IPS-18c (cell line): ENCODE data around the gene CXorf65.

Source experiments
- H3K4me3 ChIP-seq: 2 replicates; pipeline ENCODE4 v1.7.0; 2013; ENCODE audit warnings: low read depth, mild to moderate bottlenecking, low read length, moderate library complexity; ENCODE audit not compliant: insufficient read depth
- H3K9me3 ChIP-seq: one replicate; pipeline ENCODE4 v1.6.1; 2013; ENCODE audit warnings: mild to moderate bottlenecking, low read length, moderate library complexity; ENCODE audit not compliant: control insufficient read depth, insufficient read depth

The CXorf65 gene

GRCh38 chrX:71085900-71086299 lies 20.6 kb downstream of the CXorf65 start:
- Histone ChIP-seq H3K4me3 (no peak overlapping the region), H3K9me3 (no peaks in the 10 kb centered on the region)

DNA sequence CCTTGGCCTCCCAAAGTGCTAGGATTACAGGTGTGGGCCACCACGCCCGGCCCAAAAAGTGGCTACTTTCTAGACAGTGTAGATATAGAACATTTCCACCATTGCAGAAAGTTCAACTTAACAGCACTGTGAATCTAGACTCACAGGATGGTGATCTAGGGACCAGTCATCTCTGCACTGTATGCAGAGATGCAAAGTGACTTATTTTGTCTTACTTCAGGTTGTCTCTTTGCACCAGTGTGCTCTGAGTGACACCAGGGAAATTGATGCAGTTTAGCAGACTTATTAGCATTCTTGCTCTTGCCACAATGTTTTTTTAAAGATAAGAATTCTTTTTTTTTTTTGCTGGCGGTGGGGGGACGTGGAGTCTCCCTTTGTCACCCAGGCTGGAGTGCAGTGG lies 23.7 kb downstream of the CXorf65 start:
- H3K4me3 ChIP-seq = no peak overlapping the region
- no peaks in the 10 kb centered on the region for H3K9me3 ChIP-seq

DNA sequence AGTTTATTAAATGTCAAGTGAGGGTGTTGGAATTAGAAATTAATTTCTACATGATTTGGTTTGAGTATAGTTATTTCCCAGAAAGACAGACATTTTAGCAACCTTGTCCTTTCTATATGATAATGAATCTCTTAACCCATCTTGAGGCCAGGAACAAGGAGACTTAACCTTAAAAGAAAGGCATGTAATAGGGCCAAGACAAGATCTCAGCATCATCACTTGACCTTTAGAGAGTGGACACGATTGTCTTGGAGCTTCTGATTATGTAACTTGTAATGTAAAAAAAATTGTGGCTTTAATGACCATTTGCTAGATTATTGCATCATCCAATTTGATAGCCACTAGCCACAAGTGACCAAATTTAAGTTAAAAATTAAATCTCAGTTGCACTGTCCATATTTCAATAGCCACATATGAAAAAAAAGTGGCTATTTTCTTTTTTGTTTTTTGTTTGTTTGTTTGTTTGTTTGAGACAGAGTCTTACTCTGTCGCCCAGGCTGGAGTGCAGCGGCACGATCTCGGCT lies 24.4 kb downstream of the CXorf65 start:
- no peaks in the 10 kb centered on the region for H3K9me3 ChIP-seq
- no peak overlapping the region for H3K4me3 ChIP-seq

DNA sequence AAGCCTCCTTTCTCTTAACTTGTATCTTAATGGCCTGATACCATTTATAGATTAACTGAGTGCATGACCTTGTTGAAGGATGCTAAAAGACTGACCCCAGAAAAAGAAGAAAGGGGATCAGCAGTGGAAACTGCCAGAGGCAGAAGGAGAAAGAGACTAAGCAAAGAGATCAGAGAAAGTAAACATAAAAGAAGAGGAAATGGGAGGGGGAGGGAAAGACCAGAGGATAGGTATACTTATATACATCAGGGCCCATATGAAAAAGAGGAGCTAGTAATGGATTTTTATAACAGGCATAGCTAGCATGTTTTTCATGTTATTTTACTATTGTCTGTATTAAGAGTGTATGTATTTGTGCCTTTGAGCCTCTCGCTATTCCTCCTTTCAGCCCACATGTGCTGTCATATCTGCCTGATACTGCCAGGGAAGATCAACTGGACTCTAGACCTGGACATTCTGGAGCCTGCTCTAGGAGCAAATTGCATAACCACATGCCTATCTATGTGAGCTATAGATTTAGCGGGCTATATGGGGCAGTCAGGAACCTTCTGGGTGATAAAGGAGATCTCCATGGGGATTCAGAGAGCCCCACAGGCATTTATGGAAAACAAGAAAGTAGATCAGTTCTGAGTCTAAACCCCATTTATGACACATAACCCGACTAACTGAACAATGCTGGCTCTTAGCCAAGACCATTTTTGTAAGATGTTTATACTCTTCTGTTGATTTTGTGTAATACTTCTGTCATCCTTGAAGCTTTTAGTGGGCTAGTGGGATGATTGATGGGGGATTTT lies 25.0 kb downstream of the CXorf65 start:
- no peaks in the 10 kb centered on the region for H3K9me3 ChIP-seq
- no peak overlapping the region for H3K4me3 ChIP-seq

- Histone ChIP-seq H3K4me3 (no peak overlapping the region), H3K9me3 (no peaks in the 10 kb centered on the region)
Measured at GRCh38 chrX:71070531-71070930, 36.0 kb downstream of the CXorf65 start.

- no peaks in the 10 kb centered on the region for H3K9me3 ChIP-seq
Measured at GRCh38 chrX:71068044-71068918, 38.3 kb downstream of the CXorf65 start, which contains the start of gene SNX12. Gene SNX12, minus strand, starts transcription at chrX:71068334. Its CDS starts 28 bp downstream, at chrX:71068306.

DNA sequence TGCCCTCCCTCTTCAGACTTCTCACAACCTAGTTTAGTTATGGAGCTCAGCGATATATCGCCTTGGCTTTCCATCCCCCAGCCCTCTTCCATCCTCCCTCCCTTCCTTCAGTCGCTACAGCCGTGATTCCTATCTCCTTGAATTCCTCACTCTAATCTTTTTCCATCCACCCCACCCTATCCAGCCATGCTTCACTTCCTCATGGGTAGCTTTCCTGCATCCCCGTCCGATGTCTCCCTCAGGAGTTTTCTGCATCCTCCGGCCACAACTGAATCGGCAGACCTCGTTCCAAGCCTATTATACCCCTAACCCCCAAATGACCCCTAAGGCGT lies 38.9 kb downstream of the CXorf65 start:
- H3K9me3 ChIP-seq = no peaks in the 10 kb centered on the region
- peak overlapping the region; percentile 69 for H3K4me3 ChIP-seq

More at GRCh38 chrX:71068044-71068918, 38.3 kb downstream of the CXorf65 start, which contains the start of gene SNX12:
- H3K4me3 ChIP-seq = peak within 1 kb of the TSS; percentile 69

GRCh38 chrX:71067089-71067488 lies 39.5 kb downstream of the CXorf65 start:
- Histone ChIP-seq H3K9me3 (no peaks in the 10 kb centered on the region), H3K4me3 (peak overlapping the region; percentile 69)

- Histone ChIP-seq H3K4me3 (no peak overlapping the region), H3K9me3 (no peaks in the 10 kb centered on the region)
Measured at GRCh38 chrX:71060127-71060526, 46.4 kb downstream of the CXorf65 start.

DNA sequence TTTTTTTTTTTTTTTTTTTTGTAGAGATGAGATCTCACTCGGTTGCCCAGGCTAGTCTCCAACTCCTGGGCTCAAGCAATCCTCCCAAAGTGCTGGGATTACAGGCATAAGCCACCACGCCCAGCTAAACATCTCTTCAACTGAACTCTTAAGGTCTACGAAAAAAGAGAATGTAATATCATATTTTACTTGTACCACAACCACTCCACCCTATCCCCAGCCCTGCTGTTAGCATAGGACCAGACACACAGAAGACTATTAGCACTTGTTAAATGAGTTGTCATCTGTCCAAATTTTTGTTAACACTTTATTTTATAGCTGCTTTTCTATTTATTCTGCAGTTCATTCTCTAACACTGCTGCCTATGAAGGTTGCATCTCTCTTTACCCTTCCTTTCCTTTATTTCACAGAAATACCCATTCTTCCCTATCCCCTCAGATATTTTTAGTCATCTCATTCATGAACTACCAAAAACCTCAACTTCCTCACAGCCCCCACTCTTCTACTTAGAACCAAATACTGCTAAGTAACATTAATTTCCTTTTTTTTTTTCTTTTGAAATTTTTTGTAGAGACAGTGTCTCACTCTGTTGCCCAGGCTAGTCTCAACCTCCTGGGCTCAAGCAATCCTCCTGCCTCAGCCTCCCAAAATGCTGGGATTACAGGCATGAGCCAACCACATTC lies 48.6 kb downstream of the CXorf65 start:
- no peak overlapping the region for H3K4me3 ChIP-seq

DNA sequence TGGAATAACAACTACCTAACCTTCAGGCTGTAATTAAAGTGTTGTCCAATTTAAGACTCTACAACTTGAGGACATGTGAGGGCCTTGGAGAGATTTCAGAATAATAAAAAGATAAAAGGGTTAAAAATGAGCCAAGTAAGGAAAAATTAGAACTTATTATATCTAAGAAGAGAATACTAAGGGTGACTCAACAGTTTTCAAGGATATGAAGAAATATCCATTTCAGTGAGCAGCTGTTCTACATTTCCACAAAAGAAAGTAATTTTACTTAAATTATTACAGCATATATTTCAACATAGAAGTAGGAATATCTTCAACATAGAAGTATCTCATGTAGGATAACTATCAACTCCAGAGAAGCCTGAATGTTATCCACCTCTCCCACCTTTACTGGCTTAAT lies 49.7 kb downstream of the CXorf65 start:
- H3K9me3 ChIP-seq = no peaks in the 10 kb centered on the region

More for the DNA sequence above, 48.6 kb downstream of the CXorf65 start:
- no peaks in the 10 kb centered on the region for H3K9me3 ChIP-seq

More for the DNA sequence above, 49.7 kb downstream of the CXorf65 start:
- no peak overlapping the region for H3K4me3 ChIP-seq
